SU-DHL-6 (cell line): ENCODE results near the gene SLC25A13.

Source experiments
- H2AFZ ChIP-seq: fragments of 200-600 bp; sonication (generic); 2 replicates; pipeline ENCODE4 v1.6.1; 2014; ENCODE audit warnings: low read depth, mild to moderate bottlenecking, moderate library complexity, mixed read lengths, antibody characterized with exemption, low read length; ENCODE audit not compliant: severe bottlenecking
- H3F3A ChIP-seq: fragments of 200-600 bp; shearing (Covaris generic); 2 replicates; pipeline ENCODE4 v1.6.0; 2016; ENCODE audit warnings: antibody characterized with exemption, mild to moderate bottlenecking; ENCODE audit not compliant: insufficient read depth
- H3K27ac ChIP-seq: fragments of 200-600 bp; sonication (generic); 2 replicates; pipeline ENCODE4 v1.5.1; 2016; ENCODE audit warnings: low read depth, mild to moderate bottlenecking, low read length, moderate library complexity, mixed read lengths
- H3K27me3 ChIP-seq: fragments of 200-600 bp; sonication (generic), shearing (Covaris generic); 2 replicates; pipeline ENCODE4 v1.6.0; 2014; ENCODE audit warnings: mild to moderate bottlenecking, low read length
- H3K36me3 ChIP-seq: fragments of 200-600 bp; sonication (generic); 2 replicates; pipeline ENCODE4 v1.6.1; 2014; ENCODE audit warnings: mild to moderate bottlenecking, low read length, mixed read lengths
- H3K4me2 ChIP-seq: fragments of 300-600, 200-600 bp; shearing (Covaris generic), sonication (generic); 2 replicates; pipeline ENCODE4 v1.6.0; 2014; ENCODE audit warnings: low read length, low read depth, mild to moderate bottlenecking; ENCODE audit not compliant: poor library complexity, severe bottlenecking
- H3K4me3 ChIP-seq: fragments of 200-600 bp; sonication (generic); 2 replicates; pipeline ENCODE4 v1.5.1; 2014; ENCODE audit warnings: antibody characterized with exemption, low read length, mild to moderate bottlenecking, mixed read lengths; ENCODE audit not compliant: insufficient read depth, poor library complexity, severe bottlenecking
- H3K79me2 ChIP-seq: fragments of 200-600 bp; sonication (generic); 2 replicates; pipeline ENCODE4 v1.6.1; 2014; ENCODE audit warnings: mild to moderate bottlenecking, low read length, moderate library complexity; ENCODE audit not compliant: insufficient read depth
- H3K9ac ChIP-seq: fragments of 200-600 bp; sonication (generic); 2 replicates; pipeline ENCODE4 v1.7.0; 2014; ENCODE audit warnings: mild to moderate bottlenecking, low read length
- H3K9me2 ChIP-seq: fragments of 200-600 bp; sonication (generic); replicated peaks from 2 replicates; pipeline ENCODE4 v1.6.1; 2014; ENCODE audit warnings: low read length; ENCODE audit not compliant: insufficient read depth
- H3K9me3 ChIP-seq: fragments of 200-600 bp; sonication (generic); 2 replicates; pipeline ENCODE4 v1.6.1; 2014; ENCODE audit warnings: low read length, mixed read lengths; ENCODE audit not compliant: insufficient read depth
- H4K20me1 ChIP-seq: fragments of 200-600 bp; sonication (generic); 2 replicates; pipeline ENCODE4 v1.6.1; 2014; ENCODE audit warnings: low read depth, mild to moderate bottlenecking, antibody characterized with exemption, low read length, moderate library complexity, mixed read lengths
- EZH2phosphoT487 ChIP-seq: fragments of 200-600 bp; sonication (generic), shearing (Covaris generic); conservative IDR thresholded peaks from 2 replicates; pipeline ENCODE4 v1.6.1; 2018; ENCODE audit warnings: mild to moderate bottlenecking, antibody characterized with exemption, low read length, moderate library complexity, mixed read lengths
- TF ChIP-seq, protein P1 (sequence below): fragments of 200-600 bp; sonication (generic); IDR thresholded peaks from one replicate; pipeline ENCODE4 v1.5.1; 2017; ENCODE audit warnings: antibody characterized with exemption, mild to moderate bottlenecking, low read length, moderate library complexity; ENCODE audit not compliant: insufficient read depth, poor library complexity, severe bottlenecking

Gene SLC25A13

GRCh38 chr7:96182424-96183158 lies 139.3 kb downstream of the SLC25A13 start:
- H2AFZ ChIP-seq: no peak overlapping the region
- no peak overlapping the region for H3K27ac ChIP-seq
- H3K36me3 ChIP-seq: peaks cover 11% of the 10 kb centered on the region; the same call in 1 of the 2 replicates
- H3K4me2 ChIP-seq: no peak overlapping the region
- H3K27me3 ChIP-seq: no peaks in the 10 kb centered on the region
- H3K9me3 ChIP-seq: no peaks in the 10 kb centered on the region
- H4K20me1 ChIP-seq: no peaks in the 10 kb centered on the region
- TF ChIP-seq EZH2phosphoT487: no peak
- TF ChIP-seq, protein P1, sequence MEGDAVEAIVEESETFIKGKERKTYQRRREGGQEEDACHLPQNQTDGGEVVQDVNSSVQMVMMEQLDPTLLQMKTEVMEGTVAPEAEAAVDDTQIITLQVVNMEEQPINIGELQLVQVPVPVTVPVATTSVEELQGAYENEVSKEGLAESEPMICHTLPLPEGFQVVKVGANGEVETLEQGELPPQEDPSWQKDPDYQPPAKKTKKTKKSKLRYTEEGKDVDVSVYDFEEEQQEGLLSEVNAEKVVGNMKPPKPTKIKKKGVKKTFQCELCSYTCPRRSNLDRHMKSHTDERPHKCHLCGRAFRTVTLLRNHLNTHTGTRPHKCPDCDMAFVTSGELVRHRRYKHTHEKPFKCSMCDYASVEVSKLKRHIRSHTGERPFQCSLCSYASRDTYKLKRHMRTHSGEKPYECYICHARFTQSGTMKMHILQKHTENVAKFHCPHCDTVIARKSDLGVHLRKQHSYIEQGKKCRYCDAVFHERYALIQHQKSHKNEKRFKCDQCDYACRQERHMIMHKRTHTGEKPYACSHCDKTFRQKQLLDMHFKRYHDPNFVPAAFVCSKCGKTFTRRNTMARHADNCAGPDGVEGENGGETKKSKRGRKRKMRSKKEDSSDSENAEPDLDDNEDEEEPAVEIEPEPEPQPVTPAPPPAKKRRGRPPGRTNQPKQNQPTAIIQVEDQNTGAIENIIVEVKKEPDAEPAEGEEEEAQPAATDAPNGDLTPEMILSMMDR: no peak
- no peak overlapping the region for H3K4me3 ChIP-seq
- no peak overlapping the region for H3K9ac ChIP-seq
- no peaks in the 10 kb centered on the region for H3K9me2 ChIP-seq
- no peaks in the 10 kb centered on the region for H3K79me2 ChIP-seq
- H3F3A ChIP-seq: no peaks in the 10 kb centered on the region

GRCh38 chr7:96181174-96181573 lies 140.7 kb downstream of the SLC25A13 start:
- Histone ChIP-seq H3K9me3 (no peaks in the 10 kb centered on the region), H3K27ac (no peak overlapping the region), H3K27me3 (no peaks in the 10 kb centered on the region), H3K9ac (no peak overlapping the region), H4K20me1 (no peaks in the 10 kb centered on the region), H2AFZ (no peak overlapping the region), H3K9me2 (no peaks in the 10 kb centered on the region), H3K4me2 (no peak overlapping the region), H3K4me3 (no peak overlapping the region), H3K79me2 (no peaks in the 10 kb centered on the region), H3K36me3 (peaks cover 11% of the 10 kb centered on the region; the same call in 1 of the 2 replicates), H3F3A (no peaks in the 10 kb centered on the region)
- no peak for TF ChIP-seq EZH2phosphoT487
- TF ChIP-seq, protein P1: no peak

DNA sequence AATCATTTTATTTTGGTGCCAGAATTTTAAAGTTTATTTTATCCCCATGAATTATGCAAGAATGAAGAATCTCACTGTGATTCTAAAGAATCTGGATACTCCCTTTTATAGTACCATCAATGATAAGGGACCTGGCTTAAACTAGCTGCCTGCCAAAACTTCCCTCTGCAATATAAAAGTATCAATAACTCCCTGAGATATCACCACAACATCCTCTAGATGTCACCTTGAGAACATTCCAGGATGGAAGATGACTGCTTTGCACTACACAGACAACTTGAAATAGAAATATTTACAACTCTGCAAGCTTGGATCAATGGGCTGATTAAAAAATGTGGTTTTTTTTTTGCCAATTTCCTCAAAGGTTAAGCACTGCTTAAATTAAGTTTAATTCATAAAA lies 142.1 kb downstream of the SLC25A13 start:
- H3K9me2 ChIP-seq: no peaks in the 10 kb centered on the region
- H3K4me3 ChIP-seq: no peak overlapping the region
- H3K4me2 ChIP-seq: no peak overlapping the region
- TF ChIP-seq EZH2phosphoT487: no peak
- TF ChIP-seq, protein P1: no peak
- no peak overlapping the region for H2AFZ ChIP-seq
- H3K79me2 ChIP-seq: no peaks in the 10 kb centered on the region
- no peak overlapping the region for H3K27ac ChIP-seq
- peaks cover 7% of the 10 kb centered on the region; the same call in 1 of the 2 replicates for H3K36me3 ChIP-seq
- H4K20me1 ChIP-seq: no peaks in the 10 kb centered on the region
- H3K9ac ChIP-seq: no peak overlapping the region
- no peaks in the 10 kb centered on the region for H3K9me3 ChIP-seq
- no peaks in the 10 kb centered on the region for H3K27me3 ChIP-seq
- no peaks in the 10 kb centered on the region for H3F3A ChIP-seq
